Suppressor macrophage (primary cell): ENCODE results near the gene DTL.
"Not testable (repeated sequence)": the region's sequence is repeated elsewhere in the genome, so short reads cannot be mapped to it uniquely, and the experiment has no call there.

ENCODE experiments used
- DNase-seq, 4 experiments: peaks; one replicate each; pipeline ENCODE4 v3.0.0-alpha.2; 2020 to 2022
- total RNA-seq, 17 experiments: gene quantifications; one replicate each; lab custom pipeline; 2026; ENCODE audit warnings: mixed read lengths in 6 of 17, inconsistent platforms in 3 of 17; lab: John Stamatoyannopoulos, UW

Gene DTL
- 5.4 to 44.2 (median 18.0) reads per million in 17 experiments for total RNA-seq

DNA sequence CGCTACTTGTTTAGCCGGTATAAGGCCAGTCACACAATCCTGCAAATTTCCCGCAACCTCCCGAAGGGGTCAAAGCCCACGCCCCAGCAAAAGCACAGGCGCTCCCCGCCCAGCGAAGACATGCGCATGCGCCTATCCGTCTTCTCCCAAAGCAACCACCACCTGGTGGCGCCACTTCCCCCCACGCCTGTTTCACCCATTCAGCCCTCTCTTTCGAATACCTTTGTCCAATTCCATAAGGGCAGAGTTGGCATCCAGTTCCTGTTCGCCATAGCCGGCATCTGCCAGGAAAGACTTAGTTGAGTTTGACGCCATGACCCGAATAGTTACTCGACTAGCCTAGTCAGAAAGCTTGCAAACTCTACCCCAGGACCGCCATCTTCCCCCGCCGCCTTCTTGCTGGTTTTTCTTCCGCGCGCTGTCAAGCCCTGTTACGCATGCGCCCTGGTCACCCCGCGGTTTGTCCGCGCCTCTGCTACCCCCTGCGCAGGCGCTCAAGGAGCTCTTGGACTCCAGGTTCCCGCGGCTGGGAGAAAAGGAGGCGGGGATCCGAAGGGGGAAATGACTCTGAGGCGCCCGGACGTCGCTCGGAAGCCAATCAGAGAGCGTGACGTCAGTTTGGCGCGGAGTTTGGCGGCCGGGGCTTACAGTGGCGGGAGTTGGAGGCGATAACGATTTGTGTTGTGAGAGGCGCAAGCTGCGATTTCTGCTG is at the start of gene DTL, which contains the start of gene INTS7:
Gene DTL (plus strand): TSS at position 626 of the 712 bp plus-strand sequence. CDS start 143 bp downstream, outside the sequence.
Gene INTS7 (minus strand): TSS at position 435 of the 712 bp plus-strand sequence. CDS start 120 bp downstream, at position 315.
- DNase-seq, result peak; percentile 99 to 100 (median 100)

GRCh38 chr1:211986628-211987254 is 48.8 kb upstream of the DTL start:
- no peak for DNase-seq

GRCh38 chr1:211991695-211992094 is 43.9 kb upstream of the DTL start:
- DNase-seq, result no peak

DNA sequence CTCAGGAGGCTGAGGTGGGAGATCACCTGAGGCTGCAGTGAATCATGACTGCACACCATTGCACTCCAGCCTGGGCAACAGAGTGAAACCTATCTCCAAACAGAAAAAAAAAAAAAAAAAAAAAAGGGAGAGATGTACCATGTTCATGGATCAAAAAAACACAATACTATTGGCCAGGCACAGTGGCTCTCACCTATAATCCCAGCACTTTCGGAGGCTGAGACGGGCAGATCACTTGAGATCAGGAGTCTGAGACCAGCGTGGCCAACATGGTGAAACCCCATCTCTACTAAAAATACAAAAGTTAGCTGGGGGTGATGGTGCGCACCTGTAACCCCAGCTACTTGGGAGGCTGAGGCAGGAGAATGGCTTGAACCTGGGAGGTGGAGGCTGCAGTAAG is 38.1 kb upstream of the DTL start:
- not testable (repeated sequence) for DNase-seq

- DNase-seq, result no peak
Observed at GRCh38 chr1:212002536-212002935, 33.0 kb upstream of the DTL start.

GRCh38 chr1:212004895-212005608 is 30.5 kb upstream of the DTL start:
- no peak for DNase-seq

GRCh38 chr1:212007178-212007577 is 28.4 kb upstream of the DTL start:
- no peak for DNase-seq

DNA sequence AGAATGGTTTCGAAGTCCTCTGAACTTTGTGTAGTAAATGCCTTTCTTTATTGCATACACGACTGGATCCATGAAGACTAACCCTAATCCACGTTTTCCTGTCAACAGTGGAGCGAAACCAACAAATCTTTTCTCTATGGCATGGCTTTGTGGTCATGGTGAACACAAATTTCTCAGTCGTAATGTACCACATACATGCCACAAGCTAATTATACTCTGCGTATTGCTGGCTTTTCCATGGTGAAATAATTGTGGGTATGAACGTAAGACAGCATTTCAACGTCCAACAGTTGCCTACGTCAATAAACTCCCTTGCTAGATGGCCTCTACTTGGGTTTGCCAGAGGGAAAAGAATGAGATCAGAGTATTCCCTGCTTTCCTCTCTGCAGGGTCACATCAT is 27.7 kb upstream of the DTL start:
- no peak for DNase-seq

DNA sequence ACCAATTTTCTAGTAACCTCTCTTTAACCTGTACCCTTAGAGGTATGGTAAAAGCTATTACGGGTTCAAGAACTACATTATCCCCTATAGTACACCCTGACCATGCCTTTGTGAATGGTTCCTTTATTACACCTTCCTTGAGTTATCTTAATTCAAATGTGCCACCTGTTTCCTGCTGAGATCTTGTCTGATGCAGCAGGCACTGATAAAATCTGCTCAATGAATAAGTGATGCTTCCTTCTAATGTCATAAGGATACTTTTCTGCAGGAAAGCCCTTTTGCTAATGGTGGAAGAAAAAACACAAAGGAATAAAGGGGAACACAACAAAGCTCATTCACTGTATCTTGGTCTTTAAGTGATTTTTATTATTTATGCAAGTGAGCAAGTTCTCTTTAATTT is 26.0 kb upstream of the DTL start:
- DNase-seq, result no peak

GRCh38 chr1:212010004-212010403 is 25.5 kb upstream of the DTL start:
- DNase-seq, result no peak

GRCh38 chr1:212012034-212012740 is 23.4 kb upstream of the DTL start:
- DNase-seq, result peak; percentile 66 to 80 (median 76)

GRCh38 chr1:212013672-212014071 is 21.9 kb upstream of the DTL start:
- DNase-seq, result no peak

GRCh38 chr1:212020975-212021374 is 14.6 kb upstream of the DTL start:
- DNase-seq, result no peak

- DNase-seq, result no peak
Observed at GRCh38 chr1:212021563-212021962, 14.0 kb upstream of the DTL start.

DNA sequence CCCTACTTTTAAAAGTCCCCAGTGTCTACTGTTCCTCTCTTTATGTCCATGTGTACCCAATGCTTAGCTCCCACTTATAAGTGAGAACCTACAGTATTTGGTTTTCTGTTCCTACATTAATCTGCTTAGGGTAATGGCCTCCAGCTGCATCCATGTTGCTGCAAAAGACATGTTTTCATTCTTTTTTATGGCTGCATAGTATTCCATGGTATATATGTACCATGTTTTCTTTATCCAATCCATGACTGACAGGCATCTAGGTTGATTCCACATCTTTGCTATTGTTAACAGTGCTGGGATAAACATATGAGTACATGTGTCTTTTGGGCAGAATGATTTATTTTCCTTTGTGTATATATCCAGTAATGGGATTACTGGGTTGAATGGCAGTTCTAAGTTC is 12.6 kb upstream of the DTL start:
- DNase-seq, result not testable (repeated sequence)

DNA sequence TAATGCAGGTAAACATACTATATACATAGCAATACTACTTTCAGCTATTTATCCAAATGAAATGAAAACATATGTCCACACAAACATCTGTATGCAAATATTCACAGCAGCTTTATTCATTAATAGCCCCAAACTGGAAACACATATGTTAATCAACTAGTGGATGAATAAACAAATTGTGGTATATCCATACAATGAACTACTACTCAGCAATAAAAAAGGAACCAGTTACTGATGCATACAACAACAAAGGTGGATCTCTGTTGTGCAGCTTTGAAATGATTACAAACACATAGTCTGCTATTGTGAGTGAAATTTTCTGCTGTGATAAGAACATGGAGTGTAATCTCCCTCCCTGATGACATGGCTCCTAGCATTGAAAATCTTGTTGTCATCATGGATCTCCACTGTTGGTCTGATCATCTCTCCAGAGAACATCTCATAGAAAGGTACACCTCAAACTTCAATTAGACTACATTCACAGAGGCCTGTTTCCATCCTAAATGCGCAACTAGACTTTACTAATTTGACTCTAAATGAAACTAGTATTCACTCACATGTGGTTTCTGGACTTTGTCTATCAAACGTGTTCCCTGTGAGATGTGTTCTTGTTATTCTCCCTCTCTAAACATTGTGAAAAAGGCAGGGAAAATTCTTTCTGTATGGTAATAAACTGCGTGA is 10.9 kb upstream of the DTL start:
- no peak for DNase-seq

GRCh38 chr1:212027727-212028126 is 7.8 kb upstream of the DTL start:
- DNase-seq, result peak in 2 of 4 experiments; percentile 5 to 6

- DNase-seq, result peak in 3 of 4 experiments; percentile 12 to 48 (median 44)
Observed at GRCh38 chr1:212030936-212031528, 4.5 kb upstream of the DTL start.

DNA sequence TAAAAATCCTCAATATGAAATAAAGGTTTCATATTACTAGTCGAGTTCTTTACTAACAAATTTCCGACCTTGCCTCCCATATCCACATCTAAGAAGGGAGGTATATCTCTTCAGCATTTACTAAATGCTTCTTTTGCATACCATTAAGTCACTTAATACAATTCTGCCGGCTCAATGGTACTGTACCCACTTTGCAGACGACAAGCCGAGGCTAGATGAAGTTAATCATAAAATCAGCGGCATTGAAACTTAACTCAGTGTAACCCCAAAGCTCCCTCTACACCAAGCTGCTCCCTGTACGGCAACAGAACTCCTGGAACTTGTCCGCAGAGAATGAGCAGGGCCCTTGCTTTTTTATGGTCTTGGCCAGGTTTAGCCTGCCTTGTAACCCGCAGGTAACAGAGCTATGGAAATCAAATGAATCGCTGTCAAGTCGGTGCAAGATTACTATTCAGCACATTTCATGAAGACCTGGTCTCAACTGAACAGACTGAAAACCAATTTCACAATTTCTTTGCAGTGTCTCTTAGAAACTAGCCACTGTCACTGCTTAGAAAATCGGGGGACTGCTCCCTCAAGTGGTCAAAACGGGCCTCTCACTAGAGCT is 929 bp upstream of the DTL start:
- DNase-seq, result no peak

- DNase-seq, result peak in 1 of 4 experiments; percentile 6
Observed at GRCh38 chr1:212035835-212036605, 472 bp downstream of the DTL start.
